Breast epithelium (tissue), 3 donors: Measurements from ENCODE around the gene FAM163B.

ENCODE experiments used
- POLR2AphosphoS5 ChIP-seq, 3 donors: sonication (generic); formaldehyde crosslinking; IDR thresholded peaks; one replicate each; pipeline ENCODE4 v1.6.1; 2017; ENCODE audit warnings: antibody characterized with exemption in 3 of 3
- TF ChIP-seq, protein P1 (sequence below), 3 donors: fragments of 450-650 bp; IDR thresholded peaks; one replicate each; pipeline ENCODE4 v1.5.1; 2016 to 2017; ENCODE audit warnings: antibody characterized with exemption in 3 of 3, mild to moderate bottlenecking in 3 of 3, moderate library complexity in 3 of 3

DNA sequence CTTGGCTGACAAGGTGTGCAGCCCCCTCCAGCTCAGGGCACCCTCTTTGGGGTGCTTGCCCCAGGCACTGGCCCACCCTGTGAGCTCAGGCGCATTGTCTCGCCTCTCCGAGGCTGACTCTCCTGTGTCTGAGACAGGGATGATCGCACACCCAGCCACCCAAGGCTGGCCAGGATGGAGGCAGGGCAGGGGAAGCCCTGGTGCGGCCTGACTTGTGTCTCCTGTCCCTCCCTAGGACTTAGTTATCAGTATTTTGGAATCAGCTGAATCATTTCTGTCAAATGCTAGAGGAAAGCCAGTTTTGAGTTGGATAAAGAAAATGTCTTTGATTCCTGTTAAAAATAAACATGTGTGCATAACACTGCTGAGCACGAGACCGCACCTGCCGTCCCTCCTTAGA, 24.5 kb upstream of the FAM163B start:
- TF ChIP-seq, protein P1, sequence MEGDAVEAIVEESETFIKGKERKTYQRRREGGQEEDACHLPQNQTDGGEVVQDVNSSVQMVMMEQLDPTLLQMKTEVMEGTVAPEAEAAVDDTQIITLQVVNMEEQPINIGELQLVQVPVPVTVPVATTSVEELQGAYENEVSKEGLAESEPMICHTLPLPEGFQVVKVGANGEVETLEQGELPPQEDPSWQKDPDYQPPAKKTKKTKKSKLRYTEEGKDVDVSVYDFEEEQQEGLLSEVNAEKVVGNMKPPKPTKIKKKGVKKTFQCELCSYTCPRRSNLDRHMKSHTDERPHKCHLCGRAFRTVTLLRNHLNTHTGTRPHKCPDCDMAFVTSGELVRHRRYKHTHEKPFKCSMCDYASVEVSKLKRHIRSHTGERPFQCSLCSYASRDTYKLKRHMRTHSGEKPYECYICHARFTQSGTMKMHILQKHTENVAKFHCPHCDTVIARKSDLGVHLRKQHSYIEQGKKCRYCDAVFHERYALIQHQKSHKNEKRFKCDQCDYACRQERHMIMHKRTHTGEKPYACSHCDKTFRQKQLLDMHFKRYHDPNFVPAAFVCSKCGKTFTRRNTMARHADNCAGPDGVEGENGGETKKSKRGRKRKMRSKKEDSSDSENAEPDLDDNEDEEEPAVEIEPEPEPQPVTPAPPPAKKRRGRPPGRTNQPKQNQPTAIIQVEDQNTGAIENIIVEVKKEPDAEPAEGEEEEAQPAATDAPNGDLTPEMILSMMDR (IDR thresholded peaks at IDR 0.05), result no peak
- TF ChIP-seq POLR2AphosphoS5 (IDR thresholded peaks at IDR 0.05), result no peak
